ENCODE data around the gene ZFAND3. TPM values are rescaled to one million over a fixed set of nuclear protein-coding genes. Genes with fewer than 3 reads are reported as not detected.
A peak's percentile ranks its signal among the peaks of the same experiment; 100 is the strongest.

Gene ZFAND3
- total and polyA plus RNA-seq, 8 donors = 19.8 to 164 (median 37.3) TPM

GRCh38 chr6:37783856-37784584 lies 35.5 kb upstream of the ZFAND3 start:
- Histone ChIP-seq H3K4me3 (peak overlapping the region; percentile 44 to 62 (median 46)), H3K27ac (peak overlapping the region in 4 of 5 donors; percentile 1 to 71 (median 29)), H3K27me3 (peaks cover 0 to 30% (median 0%) of the 10 kb centered on the region in 3 donors), H3K4me1 (peaks cover 17 to 23% (median 23%) of the 10 kb centered on the region in 4 donors), H3K9me3 (no peaks in the 10 kb centered on the region), H3K36me3 (no peaks in the 10 kb centered on the region)
- peak; percentile 28 to 75 for DNase-seq
- WGBS, 5 donors = 2 to 6% (median 3%) methylated on average over 19 to 35 of the region's 35 CpGs
- TF ChIP-seq POLR2AphosphoS5 (IDR thresholded peaks at IDR 0.05) (no peak), POLR2A (IDR thresholded peaks at IDR 0.05) (no peak), EP300 (IDR thresholded peaks at IDR 0.05) (no peak)
- intact Hi-C loops (cut with DNase I; ENCODE audit: low total_unique reads) = loop anchor here (10.0 kb wide), 1 partner anchor 711 kb away; no protein-coding TSS in a partner anchor

GRCh38 chr6:37784585-37784967 lies 35.0 kb upstream of the ZFAND3 start:
- Histone ChIP-seq H3K9me3 (no peaks in the 10 kb centered on the region), H3K36me3 (no peaks in the 10 kb centered on the region), H3K27me3 (peaks cover 0 to 30% (median 0%) of the 10 kb centered on the region in 3 donors), H3K4me1 (peaks cover 17 to 23% (median 23%) of the 10 kb centered on the region in 4 donors), H3K27ac (peak overlapping the region in 1 of 5 donors; percentile 71), H3K4me3 (peak overlapping the region; percentile 44 to 62 (median 46))
- TF ChIP-seq EP300 (IDR thresholded peaks at IDR 0.05) = no peak
- no peak for TF ChIP-seq POLR2A (IDR thresholded peaks at IDR 0.05)
- TF ChIP-seq, protein P1, sequence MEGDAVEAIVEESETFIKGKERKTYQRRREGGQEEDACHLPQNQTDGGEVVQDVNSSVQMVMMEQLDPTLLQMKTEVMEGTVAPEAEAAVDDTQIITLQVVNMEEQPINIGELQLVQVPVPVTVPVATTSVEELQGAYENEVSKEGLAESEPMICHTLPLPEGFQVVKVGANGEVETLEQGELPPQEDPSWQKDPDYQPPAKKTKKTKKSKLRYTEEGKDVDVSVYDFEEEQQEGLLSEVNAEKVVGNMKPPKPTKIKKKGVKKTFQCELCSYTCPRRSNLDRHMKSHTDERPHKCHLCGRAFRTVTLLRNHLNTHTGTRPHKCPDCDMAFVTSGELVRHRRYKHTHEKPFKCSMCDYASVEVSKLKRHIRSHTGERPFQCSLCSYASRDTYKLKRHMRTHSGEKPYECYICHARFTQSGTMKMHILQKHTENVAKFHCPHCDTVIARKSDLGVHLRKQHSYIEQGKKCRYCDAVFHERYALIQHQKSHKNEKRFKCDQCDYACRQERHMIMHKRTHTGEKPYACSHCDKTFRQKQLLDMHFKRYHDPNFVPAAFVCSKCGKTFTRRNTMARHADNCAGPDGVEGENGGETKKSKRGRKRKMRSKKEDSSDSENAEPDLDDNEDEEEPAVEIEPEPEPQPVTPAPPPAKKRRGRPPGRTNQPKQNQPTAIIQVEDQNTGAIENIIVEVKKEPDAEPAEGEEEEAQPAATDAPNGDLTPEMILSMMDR (IDR thresholded peaks at IDR 0.05) = no peak
- TF ChIP-seq POLR2AphosphoS5 (IDR thresholded peaks at IDR 0.05) = no peak
- WGBS, 5 donors = 22 to 40% (median 27%) methylated on average over 7 of the region's 7 CpGs
- intact Hi-C loops (cut with DNase I; ENCODE audit: low total_unique reads) = loop anchor here (10.0 kb wide), 1 partner anchor 710 kb away; no protein-coding TSS in a partner anchor
- peak in 1 of 2 donors; percentile 36 for DNase-seq

GRCh38 chr6:37785002-37785662 lies 34.4 kb upstream of the ZFAND3 start:
- H3K4me1 ChIP-seq = peaks cover 17 to 23% (median 23%) of the 10 kb centered on the region in 4 donors
- H3K27me3 ChIP-seq = peaks cover 0 to 30% (median 0%) of the 10 kb centered on the region in 3 donors
- no peak for DNase-seq
- H3K4me3 ChIP-seq = no peak overlapping the region
- TF ChIP-seq POLR2AphosphoS5 (IDR thresholded peaks at IDR 0.05) (no peak), POLR2A (IDR thresholded peaks at IDR 0.05) (no peak), EP300 (IDR thresholded peaks at IDR 0.05) (no peak)
- TF ChIP-seq, protein P1 (IDR thresholded peaks at IDR 0.05) = no peak
- intact Hi-C loops (cut with DNase I; ENCODE audit: low total_unique reads) = loop anchor here (10.0 kb wide), 1 partner anchor 710 kb away; no protein-coding TSS in a partner anchor
- no peaks in the 10 kb centered on the region for H3K9me3 ChIP-seq
- H3K36me3 ChIP-seq = no peaks in the 10 kb centered on the region
- no peak overlapping the region for H3K27ac ChIP-seq
- 83 to 88% (median 85%) methylated on average over 12 to 13 of the region's 13 CpGs for WGBS, 5 donors

DNA sequence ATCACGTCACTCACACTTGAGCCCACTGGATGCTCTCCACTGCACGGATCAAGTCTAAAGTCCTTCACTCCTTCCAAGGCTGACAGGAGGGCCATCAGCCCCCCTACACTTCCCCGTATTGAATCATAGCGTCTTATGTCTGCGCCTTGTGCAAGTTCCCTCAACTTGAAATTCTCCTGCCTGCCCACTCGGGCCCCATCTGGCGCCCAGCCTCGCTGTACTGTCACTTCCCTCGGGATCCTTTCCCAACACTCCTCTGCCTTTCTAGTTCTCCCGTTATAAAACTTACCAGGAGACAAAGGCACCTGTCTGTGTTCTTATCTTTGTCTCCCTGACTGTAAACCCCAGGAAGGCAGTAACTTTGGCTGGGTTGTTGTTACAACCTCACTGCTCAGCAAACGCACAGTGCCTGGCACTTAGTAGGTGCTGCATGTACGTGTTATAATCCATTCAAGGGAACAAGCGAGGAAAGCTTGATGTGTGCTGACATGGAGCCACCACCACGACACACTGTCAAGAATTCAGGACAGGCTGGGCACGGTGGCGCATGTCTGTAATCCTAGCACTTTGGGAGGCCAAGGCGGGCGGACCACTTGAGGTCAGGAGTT lies 33.8 kb upstream of the ZFAND3 start:
- Histone ChIP-seq H3K36me3 (no peaks in the 10 kb centered on the region), H3K27me3 (peaks cover 0 to 30% (median 0%) of the 10 kb centered on the region in 3 donors), H3K4me3 (no peak overlapping the region), H3K4me1 (peaks cover 17 to 23% (median 23%) of the 10 kb centered on the region in 4 donors), H3K9me3 (no peaks in the 10 kb centered on the region), H3K27ac (no peak overlapping the region)
- no peak for DNase-seq
- TF ChIP-seq POLR2A (IDR thresholded peaks at IDR 0.05) (no peak), POLR2AphosphoS5 (IDR thresholded peaks at IDR 0.05) (no peak), EP300 (IDR thresholded peaks at IDR 0.05) (no peak)
- TF ChIP-seq, protein P1 (IDR thresholded peaks at IDR 0.05) = no peak
- intact Hi-C loops (cut with DNase I; ENCODE audit: low total_unique reads) = loop anchor here (10.0 kb wide), 1 partner anchor 709 kb away; no protein-coding TSS in a partner anchor
- 82 to 89% (median 86%) methylated on average over 18 of the region's 18 CpGs for WGBS, 5 donors

All from stomach (tissue), 9 donors.